Ovary (tissue), 3 donors: ENCODE results near the gene MDFIC2.

Experiments
- CTCF ChIP-seq, 3 donors: fragments of 450-650 bp in 2 of 3; fragments of 200-600 bp in 1 of 3; IDR thresholded peaks; one replicate each; pipeline versions ENCODE4 v1.5.1 to v1.8.0; 2016 to 2022; ENCODE audit warnings: antibody characterized with exemption in 3 of 3, mild to moderate bottlenecking in 1 of 3
- EP300 ChIP-seq: sonication (generic); formaldehyde crosslinking; IDR thresholded peaks from one replicate; pipeline ENCODE4 v1.6.1; 2017; ENCODE audit warnings: antibody characterized with exemption
- POLR2A ChIP-seq: fragments of 450-650 bp; IDR thresholded peaks from one replicate; pipeline ENCODE4 v1.6.1; 2017; ENCODE audit warnings: antibody characterized with exemption, mild to moderate bottlenecking, moderate library complexity
- donor health status: DM: no; HTN: no; CAD: no.

DNA sequence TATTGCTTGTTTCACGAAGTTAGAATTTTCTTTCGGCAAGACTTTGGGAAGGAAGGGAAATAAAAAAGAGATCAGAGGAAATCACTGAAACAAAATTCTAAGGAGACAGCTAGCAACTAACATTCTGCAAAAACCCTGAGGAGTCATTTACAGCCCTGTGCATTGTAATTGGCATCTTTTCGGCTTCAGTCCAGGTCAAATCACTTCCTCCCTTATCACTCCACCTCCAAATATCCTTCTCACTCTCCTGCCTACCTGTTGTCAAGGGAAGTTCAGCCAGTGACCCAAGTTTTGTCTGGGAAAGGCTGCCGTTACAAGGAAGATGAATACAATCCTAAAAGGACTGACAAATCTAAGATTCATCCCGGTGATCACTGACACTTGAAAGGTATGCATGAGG is 39.6 kb downstream of the MDFIC2 start:
- TF ChIP-seq POLR2A, result no peak
- no peak for TF ChIP-seq CTCF (IDR thresholded peaks at IDR 0.05)
- no peak for TF ChIP-seq EP300
